Panc1 (cell line): ENCODE results near the gene RXFP2. TPM values are rescaled to one million over a fixed set of nuclear protein-coding genes. Genes with fewer than 3 reads are reported as not detected.

Source experiments
- ATAC-seq: fragments of 200-7000 bp; cut with Tn5 transposase; 2 replicates; pipeline ENCODE4 v1.9.1; 2020; ENCODE audit warnings: mild to moderate bottlenecking, moderate library complexity
- BruUV-seq: library from RNA; stranded (reverse); fragments of 400-500 nt; replicated peaks from 2 replicates; lab custom pipeline; 2021; lab: Mats Ljungman, UMichigan
- CTCF ChIA-PET: fragments of 300-600 bp; sonication (Branson Sonifier 250); formaldehyde crosslinking; loops from one replicate; lab custom pipeline; 2022; ENCODE audit warnings: antibody characterized with exemption; lab: Charles Lee
- POLR2A ChIA-PET: fragments of 300-600 bp; sonication (Branson Sonifier 250); formaldehyde crosslinking; loops from one replicate; lab custom pipeline; 2022; ENCODE audit warnings: antibody characterized with exemption; lab: Charles Lee
- DNase-seq: peaks from one replicate; pipeline ENCODE4 v3.0.0-alpha.2; 2010; ENCODE audit warnings: low read depth, low spot score
- H3K27ac ChIP-seq: 2 replicates; pipeline ENCODE4 v1.5.1; 2011; ENCODE audit warnings: mild to moderate bottlenecking, low read length, inconsistent platforms
- H3K27me3 ChIP-seq: fragments of 200-500 bp; sonication (Bioruptor generic); 2 replicates; pipeline ENCODE4 v1.6.0; 2014; ENCODE audit warnings: low read length, inconsistent platforms; ENCODE audit not compliant: control insufficient read depth, insufficient read depth
- H3K36me3 ChIP-seq: fragments of 200-500 bp; sonication (Bioruptor generic); 2 replicates; pipeline ENCODE4 v1.5.1; 2014; ENCODE audit warnings: inconsistent platforms, mild to moderate bottlenecking, low read length, moderate library complexity; ENCODE audit not compliant: control insufficient read depth, insufficient read depth
- H3K4me1 ChIP-seq: 2 replicates; pipeline ENCODE4 v1.5.1; 2011; ENCODE audit warnings: inconsistent platforms, mild to moderate bottlenecking, low read length, moderate library complexity; ENCODE audit not compliant: control insufficient read depth, insufficient read depth
- H3K4me3 ChIP-seq, 2 experiments: 2 replicates each; pipeline ENCODE4 v1.5.1; 2011 to 2012; ENCODE audit warnings: low read depth in 2 of 2, low read length in 2 of 2, mild to moderate bottlenecking in 2 of 2, inconsistent platforms in 1 of 2, moderate library complexity in 1 of 2
- H3K9me3 ChIP-seq: fragments of 200-500 bp; sonication (Bioruptor generic); 2 replicates; pipeline ENCODE4 v1.5.1; 2014; ENCODE audit warnings: low read depth, mild to moderate bottlenecking, inconsistent platforms, low read length, moderate library complexity; ENCODE audit not compliant: control insufficient read depth, insufficient read depth
- CTCF ChIP-seq: fragments of 450-650 bp; IDR thresholded peaks from 2 replicates; pipeline ENCODE4 v1.5.1; 2017; ENCODE audit warnings: mild to moderate bottlenecking
- POLR2AphosphoS5 ChIP-seq: IDR thresholded peaks from 2 replicates; pipeline ENCODE4 v1.6.1; 2012; ENCODE audit warnings: mild to moderate bottlenecking, low read depth, low read length, moderate library complexity
- REST ChIP-seq, 2 experiments: IDR thresholded peaks; 2 replicates each; pipeline ENCODE4 v1.6.1; 2011 to 2012; ENCODE audit warnings: low read depth in 2 of 2, control low read depth in 1 of 2, low read length in 1 of 2, mild to moderate bottlenecking in 1 of 2, moderate library complexity in 1 of 2; ENCODE audit not compliant: insufficient read depth in 1 of 2
- SIN3A ChIP-seq: IDR thresholded peaks from 2 replicates; pipeline ENCODE4 v1.6.1; 2012; ENCODE audit warnings: low read depth, mild to moderate bottlenecking, low read length, moderate library complexity, borderline replicate concordance; ENCODE audit not compliant: insufficient read depth
- TCF7L2 ChIP-seq: IDR thresholded peaks from 2 replicates; pipeline ENCODE4 v1.6.1; 2011; ENCODE audit warnings: mild to moderate bottlenecking, low read depth, low read length, inconsistent platforms
- in situ Hi-C: cut with HindIII; loops from 2 replicates; pipeline ENCODE4 v1.10.0; 2016; ENCODE audit warnings: low sequenced_read_pairs, low pct_unique_long_range_greater_than_20kb
- intact Hi-C: fragments of 100-400 bp; cut with micrococcal nuclease; formaldehyde crosslinking; loops from one replicate; pipeline ENCODE4 v1.10.0; 2022; ENCODE audit not compliant: unreplicated experiment
- total RNA-seq: library from RNA; stranded (reverse); gene quantifications from one replicate; pipeline ENCODE4 v1.2.1, GENCODE V29; 2021; ENCODE audit not compliant: unreplicated experiment

The RXFP2 gene
- total RNA-seq, 1 experiment from 2014 or later, result not detected

- no peak overlapping the region for H3K4me3 ChIP-seq
- H3K27ac ChIP-seq, result no peak overlapping the region
- H3K9me3 ChIP-seq, result no peaks in the 10 kb centered on the region
- TF ChIP-seq TCF7L2 (no peak), POLR2AphosphoS5 (no peak)
- in situ Hi-C loops (no loop called here), intact Hi-C loops (no loop called here)
- ChIA-PET CTCF (no interaction called here), POLR2A (no interaction called here)
- ATAC-seq (no peak), DNase-seq (no peak)
- no TSS peak for BruUV-seq
- H3K27me3 ChIP-seq, result peaks cover 9% of the 10 kb centered on the region; the same call in 1 of the 2 replicates
- H3K36me3 ChIP-seq, result no peaks in the 10 kb centered on the region
- H3K4me1 ChIP-seq, result no peaks in the 10 kb centered on the region
Measured at GRCh38 chr13:31768351-31768750, 29.0 kb downstream of the RXFP2 start.

GRCh38 chr13:31769575-31769974, 30.2 kb downstream of the RXFP2 start:
- intact Hi-C loops, result no loop called here

GRCh38 chr13:31772231-31772630, 32.9 kb downstream of the RXFP2 start:
- Histone ChIP-seq H3K4me3 (no peak overlapping the region), H3K27ac (no peak overlapping the region), H3K27me3 (peaks cover 4% of the 10 kb centered on the region; the same call in 1 of the 2 replicates), H3K9me3 (no peaks in the 10 kb centered on the region), H3K4me1 (no peaks in the 10 kb centered on the region), H3K36me3 (no peaks in the 10 kb centered on the region)
- in situ Hi-C loops, result no loop called here
- BruUV-seq, result no TSS peak
- no peak for TF ChIP-seq POLR2AphosphoS5
- TF ChIP-seq CTCF, result no peak
- no peak for TF ChIP-seq REST (IDR thresholded peaks at IDR 0.05; ENCODE audit: insufficient read depth in 1 of 2, low read depth in 2 of 2, low read length in 1 of 2)
- no peak for TF ChIP-seq TCF7L2
- no peak for TF ChIP-seq SIN3A
- no peak for DNase-seq
- ATAC-seq, result no peak
- ChIA-PET CTCF (no interaction called here), POLR2A (no interaction called here)
- intact Hi-C loops, result no loop called here

More at GRCh38 chr13:31769575-31769974, 30.2 kb downstream of the RXFP2 start:
- BruUV-seq, result no TSS peak
- no peak overlapping the region for H3K4me3 ChIP-seq
- DNase-seq (no peak), ATAC-seq (no peak)
- peaks cover 9% of the 10 kb centered on the region; the same call in 1 of the 2 replicates for H3K27me3 ChIP-seq
- POLR2A ChIA-PET, result no interaction called here
- H3K27ac ChIP-seq, result no peak overlapping the region
- CTCF ChIA-PET, result no interaction called here
- no peak for TF ChIP-seq TCF7L2
- TF ChIP-seq SIN3A, result no peak
- in situ Hi-C loops, result no loop called here
- H3K4me1 ChIP-seq, result no peaks in the 10 kb centered on the region
- no peaks in the 10 kb centered on the region for H3K36me3 ChIP-seq
- H3K9me3 ChIP-seq, result no peaks in the 10 kb centered on the region
